LHCN-M2 (cell line): ENCODE data around the gene DYNC2I2. TPM values are rescaled to one million over a fixed set of nuclear protein-coding genes. Genes with fewer than 3 reads are reported as not detected.
"Not testable (repeated sequence)": the region's sequence is repeated elsewhere in the genome, so short reads cannot be mapped to it uniquely, and the experiment has no call there.

ENCODE experiments used
- DNase-seq: peaks from one replicate; pipeline ENCODE4 v3.0.0-alpha.2; 2012; ENCODE audit warnings: low read depth
- total RNA-seq: library from RNA; depleted of rRNA; stranded (reverse); fragments of >200 nt; gene quantifications from 2 replicates; pipeline ENCODE4 v1.2.3, GENCODE V29; 2014

The DYNC2I2 gene
- total RNA-seq, 1 experiment from 2014 or later = 162 TPM

DNA sequence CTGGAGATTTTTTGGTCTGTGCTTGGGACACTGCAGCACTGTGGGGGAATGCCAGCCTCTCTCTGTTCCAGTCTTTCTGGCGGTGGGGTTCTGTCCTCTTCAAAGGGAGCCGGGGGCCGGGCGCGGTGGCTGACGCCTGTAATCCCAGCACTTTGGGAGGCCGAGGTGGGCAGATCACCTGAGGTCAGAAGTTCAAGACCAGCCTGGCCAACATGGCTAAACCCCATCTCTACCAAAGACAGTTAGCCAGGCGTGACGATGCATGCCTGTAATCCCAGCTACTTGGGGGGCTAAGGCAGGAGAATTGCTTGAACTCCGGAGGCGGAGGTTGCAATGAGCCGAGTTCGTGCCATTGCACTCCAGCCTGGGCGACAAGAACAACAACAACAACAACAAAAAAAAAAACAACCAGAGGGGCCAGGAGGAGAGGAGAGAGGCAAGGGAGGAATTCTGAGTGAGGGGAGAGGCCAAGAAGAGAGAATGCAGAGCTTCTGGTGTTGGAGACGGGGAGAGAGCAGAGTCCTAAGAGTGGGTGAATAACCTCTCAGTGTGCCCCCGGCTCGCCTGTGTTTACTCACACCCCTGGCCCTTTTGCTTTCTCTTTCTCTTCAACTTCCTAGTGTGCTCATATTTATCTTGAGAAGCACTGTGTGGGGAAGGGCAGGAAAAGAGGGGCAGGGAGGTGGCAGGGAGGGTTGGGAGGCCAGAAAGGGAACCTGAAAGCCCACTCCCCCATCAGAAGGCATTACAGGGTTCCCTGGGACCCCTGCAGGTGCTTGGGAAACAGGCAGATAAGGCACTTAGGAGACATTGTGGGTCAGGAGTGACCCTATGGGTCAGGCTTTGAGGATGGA lies 29.2 kb upstream of the DYNC2I2 start:
- DNase-seq = no peak

DNA sequence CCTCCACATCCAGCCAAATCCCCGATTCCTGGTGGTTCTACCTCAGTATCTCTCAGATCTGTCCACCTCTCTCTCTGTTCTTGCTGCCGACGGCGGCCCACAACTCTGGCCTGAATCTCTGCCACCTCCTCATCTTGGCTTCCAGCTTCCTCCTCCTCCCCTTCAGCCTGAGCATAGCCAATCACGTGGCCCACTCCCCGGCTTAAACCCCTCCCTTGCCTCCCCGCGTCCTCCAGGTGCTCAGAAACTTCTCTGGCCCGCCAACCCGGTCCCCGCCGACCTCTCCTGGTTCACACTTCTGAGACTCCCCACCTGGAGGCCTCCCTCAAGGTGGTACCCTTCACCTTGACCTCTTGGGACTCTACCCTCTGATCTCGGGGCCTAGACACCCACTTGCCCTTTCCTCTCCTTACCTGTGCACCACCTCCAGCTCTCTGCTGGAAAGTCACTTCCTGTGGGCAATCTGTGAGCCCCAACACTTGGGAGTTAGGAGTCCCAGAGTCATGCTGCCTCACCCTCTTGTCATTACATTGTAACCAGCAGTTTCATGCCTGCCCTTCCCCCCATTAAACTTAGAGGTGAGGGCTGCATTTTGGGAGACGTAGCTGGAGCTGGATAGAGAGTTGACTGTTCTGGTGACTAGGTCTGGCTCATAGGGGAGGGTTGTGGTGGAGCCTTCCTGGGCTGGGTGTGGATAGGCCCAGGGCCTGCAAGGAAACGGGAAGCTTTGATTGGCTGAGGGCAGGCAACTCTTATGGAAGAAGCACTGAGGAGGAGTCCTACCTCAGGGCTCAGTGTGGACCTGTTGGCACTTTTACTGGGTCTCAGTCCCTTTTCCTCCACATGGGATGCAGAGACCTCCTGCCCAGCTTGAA lies 27.9 kb upstream of the DYNC2I2 start:
- no peak for DNase-seq

DNA sequence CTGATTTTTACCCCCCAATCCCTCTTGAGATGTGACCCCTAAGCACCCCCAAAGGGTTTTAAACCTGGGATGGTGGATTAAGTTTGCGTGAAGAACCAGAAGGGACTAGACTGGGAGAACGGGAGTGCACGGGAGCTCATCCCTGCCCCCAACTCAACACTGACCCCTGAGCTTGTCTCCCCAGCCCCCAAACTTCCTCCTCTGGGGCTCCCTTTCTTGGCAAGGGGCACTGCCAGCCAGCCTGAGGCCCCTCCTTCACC lies 27.3 kb upstream of the DYNC2I2 start:
- no peak for DNase-seq

DNA sequence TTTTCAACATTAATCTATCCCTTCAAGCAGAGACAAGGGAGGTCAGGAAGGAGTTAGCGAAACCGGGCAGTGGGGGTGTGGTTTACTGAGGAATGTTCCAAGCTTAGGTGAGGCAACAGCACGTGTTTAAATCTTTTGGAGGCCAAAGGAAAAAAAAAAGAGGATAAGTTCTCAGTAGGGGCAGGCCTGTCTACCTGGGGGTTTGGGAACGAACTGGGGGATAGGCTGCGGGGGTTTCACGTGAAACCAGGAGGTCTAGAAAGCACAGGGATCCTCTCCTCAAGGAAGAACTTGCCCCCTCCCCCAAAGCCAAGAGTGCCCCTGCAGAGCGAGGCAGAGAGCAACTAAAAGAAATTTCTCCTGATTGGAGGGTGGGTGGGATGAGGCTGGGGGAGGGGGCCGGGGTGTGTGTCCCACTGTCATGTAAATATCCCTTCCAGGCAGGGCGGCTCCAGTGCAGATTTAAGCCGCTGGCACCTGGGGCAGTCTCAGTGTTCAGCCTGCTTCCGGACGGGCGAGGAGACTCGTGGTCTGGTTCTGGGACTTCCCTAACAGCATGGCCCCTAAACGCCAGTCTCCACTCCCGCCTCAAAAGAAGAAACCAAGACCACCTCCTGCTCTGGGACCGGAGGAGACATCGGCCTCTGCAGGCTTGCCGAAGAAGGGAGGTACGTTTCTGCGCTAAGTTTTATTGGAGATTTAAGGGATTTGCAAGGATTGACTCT lies 26.9 kb upstream of the DYNC2I2 start:
- no peak for DNase-seq

DNA sequence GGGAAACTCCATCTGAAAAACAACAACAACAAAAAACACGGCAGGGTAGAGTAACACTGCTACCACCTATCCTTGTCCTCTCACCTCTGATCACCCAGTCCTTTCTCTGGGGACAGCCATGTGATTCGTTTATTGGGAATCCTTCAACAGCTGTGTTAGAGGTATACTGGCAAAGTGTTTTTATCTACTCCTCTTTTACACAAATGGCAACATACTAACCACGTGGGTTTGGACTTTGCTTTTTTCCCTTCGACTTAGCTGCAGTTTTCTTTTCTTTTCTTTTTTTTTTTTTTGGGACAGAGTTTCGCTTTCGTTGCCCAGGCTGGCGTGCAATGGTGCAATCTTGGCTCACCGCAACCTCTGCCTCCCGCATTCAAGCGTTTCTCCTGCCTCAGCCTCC lies 21.1 kb upstream of the DYNC2I2 start:
- DNase-seq = no peak

DNA sequence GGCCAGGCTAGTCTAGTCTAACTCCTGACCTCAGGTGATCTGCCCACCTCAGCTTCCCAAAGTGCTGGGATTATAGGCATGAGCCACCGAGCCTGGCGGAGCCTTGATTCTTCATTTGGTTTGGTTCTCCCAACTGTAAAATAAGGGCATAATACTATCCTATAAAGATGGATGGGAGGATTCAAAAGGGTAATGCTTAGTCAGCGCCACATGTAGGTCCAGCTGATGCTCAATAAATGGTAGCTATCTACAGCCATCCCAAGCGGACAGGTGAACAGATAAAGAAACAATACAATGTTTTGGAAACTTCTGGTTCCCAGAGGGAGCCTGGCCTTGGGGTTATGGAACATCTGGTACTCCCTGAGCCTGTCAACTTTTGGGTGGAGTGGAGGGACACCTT lies 18.7 kb upstream of the DYNC2I2 start:
- no peak for DNase-seq

DNA sequence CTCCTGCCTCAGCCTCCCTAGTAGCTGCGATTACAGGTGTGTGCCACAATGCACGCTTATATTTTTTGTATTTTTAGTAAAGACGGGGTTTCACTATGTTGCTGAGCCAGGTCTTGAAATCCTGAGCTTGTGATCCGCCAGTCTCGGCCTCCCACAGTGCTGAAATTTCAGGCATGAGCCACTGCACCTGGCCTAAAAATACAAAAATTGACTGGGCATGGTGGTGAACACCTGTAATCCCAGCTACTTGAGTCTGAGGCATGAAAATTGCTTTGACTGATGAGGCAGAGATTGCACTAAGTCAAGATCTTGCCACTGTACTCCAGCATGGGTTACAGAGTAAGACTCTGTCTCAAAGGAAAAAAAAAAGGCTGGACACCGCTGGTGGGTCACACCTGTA lies 13.1 kb upstream of the DYNC2I2 start:
- no peak for DNase-seq

DNA sequence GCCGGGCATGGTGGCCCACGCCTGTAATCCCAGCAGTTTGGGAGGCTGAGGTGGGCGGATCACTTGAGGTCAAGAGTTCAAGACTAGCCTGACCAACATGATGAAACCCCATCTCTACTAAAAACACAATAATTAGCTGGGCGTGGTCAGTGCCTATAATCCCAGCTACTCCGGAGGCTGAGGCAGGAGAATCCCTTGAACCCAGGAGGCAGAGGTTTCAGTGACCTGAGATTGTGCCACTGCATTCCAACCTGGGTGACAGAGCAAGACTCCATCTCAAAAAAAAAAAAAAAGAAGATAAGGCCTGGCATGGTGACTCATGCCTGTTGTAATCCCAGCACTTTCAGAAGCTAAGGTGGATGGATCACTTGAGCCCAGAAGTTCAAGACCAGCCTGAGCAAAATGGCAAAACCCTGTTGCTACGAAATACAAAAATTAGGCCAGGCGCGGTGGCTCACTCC lies 9.9 kb upstream of the DYNC2I2 start:
- not testable (repeated sequence) for DNase-seq

DNA sequence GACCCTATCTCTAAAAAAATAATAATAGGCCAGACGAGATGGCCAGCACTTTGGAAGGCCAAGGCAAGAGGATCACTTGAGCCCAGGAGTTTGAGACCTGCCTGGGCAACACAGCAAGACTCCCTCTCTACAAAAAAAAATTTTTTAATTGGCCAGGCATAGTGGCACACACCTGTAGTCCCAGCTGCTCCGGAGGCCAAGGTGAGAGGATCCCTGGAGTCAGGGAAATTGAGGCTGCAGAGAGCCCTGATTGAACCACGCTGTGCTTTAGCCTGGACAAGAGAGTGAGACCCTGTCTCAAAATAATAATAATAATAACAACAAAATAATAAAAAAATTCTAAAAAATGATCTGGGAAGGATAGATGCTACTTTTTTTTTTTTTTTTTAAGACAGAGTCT lies 1.1 kb upstream of the DYNC2I2 start:
- DNase-seq = no peak

DNA sequence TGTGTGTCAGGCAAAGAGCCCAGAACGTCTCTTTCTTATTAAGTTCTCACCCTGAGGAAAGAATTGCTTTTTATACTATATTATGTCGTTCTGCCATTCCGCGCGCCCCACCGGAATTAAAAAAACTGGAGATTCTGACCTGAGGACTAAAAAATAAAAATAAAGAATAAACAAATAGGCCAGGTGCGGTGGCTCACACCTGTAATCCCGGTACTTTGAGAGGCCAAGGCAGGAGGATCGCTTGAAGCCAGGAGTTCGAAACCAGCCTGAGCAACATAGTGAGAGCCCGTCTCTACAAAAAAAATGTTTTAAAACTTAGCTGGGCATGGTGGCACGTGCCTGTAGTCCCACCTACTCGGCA lies 677 bp upstream of the DYNC2I2 start:
- no peak for DNase-seq

DNA sequence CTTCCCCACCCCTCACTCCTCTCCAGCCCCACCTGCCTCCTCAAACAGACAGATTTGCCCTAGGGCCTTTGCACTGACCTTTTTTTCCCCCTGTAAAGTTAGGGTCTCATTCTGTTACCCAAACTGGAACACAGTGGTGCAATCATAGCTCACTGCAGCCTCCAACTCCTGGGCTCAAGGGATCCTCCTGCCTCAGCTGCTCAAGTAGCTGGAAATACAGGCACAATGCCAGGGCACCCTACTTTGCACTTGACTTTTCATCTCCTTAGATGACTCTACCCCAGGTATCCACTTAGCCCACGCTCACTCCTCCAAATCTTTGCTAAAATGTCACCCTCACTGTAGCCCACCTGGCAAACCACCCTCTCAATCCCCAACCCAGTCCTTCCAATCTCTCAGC lies 2.2 kb downstream of the DYNC2I2 start:
- DNase-seq = no peak

DNA sequence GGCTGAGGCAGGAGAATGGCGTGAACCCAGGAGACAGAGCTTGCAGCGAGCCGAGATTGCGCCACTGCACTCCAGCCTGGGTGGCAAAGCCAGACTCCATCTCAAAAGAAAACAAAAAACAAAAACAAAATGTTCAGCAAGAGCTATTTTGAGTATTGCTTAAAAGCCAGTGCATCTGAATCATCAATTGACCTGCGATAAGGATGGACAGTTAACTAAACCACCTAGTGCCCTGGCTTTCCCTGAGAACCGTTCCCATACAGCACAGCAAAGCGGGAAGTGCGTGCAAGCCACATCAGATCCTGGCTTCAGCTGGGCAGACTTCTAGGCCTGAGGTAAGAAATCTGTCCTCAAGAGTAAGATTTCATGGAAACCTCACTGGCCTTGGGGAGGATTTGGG lies 2.7 kb downstream of the DYNC2I2 start:
- DNase-seq = no peak

DNA sequence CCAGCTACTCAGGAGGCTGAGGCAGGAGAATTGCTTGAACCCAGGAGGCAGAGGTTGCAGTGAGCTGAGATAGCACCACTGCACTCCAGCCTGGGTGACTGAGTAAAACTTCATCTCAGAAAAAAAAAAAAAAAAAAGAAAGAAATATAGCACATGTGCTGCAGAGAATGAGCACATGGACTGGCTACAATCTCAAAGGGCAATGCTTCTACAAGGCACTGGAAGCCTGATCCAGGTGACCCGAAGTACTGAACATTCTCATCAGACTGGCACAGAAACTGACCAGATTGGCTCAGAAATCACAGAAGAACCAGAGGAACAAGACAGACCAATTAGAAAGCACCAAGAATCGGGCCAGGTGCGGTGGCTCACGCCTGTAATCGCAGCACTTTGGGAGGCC lies 4.8 kb downstream of the DYNC2I2 start:
- no peak for DNase-seq

DNA sequence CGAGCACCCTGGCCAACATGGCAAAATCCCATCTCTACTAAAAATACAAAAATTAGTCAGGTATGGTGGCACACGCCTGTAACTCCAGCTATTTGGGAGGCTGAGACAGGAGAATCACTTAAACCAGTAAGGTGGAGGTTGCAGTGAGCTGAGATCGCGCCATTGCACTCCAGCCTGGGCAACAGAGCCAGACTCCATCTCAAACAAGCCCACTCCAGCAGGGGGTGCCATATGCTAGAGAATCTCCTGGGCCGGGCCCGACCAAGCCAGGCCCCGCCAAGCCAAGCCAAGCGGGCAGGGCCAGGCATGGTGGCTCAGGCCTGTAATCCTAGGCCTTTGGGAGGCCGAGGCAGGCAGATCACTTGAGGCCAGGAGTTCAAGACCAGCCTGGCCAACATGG lies 8.4 kb downstream of the DYNC2I2 start:
- DNase-seq = not testable (repeated sequence)

DNA sequence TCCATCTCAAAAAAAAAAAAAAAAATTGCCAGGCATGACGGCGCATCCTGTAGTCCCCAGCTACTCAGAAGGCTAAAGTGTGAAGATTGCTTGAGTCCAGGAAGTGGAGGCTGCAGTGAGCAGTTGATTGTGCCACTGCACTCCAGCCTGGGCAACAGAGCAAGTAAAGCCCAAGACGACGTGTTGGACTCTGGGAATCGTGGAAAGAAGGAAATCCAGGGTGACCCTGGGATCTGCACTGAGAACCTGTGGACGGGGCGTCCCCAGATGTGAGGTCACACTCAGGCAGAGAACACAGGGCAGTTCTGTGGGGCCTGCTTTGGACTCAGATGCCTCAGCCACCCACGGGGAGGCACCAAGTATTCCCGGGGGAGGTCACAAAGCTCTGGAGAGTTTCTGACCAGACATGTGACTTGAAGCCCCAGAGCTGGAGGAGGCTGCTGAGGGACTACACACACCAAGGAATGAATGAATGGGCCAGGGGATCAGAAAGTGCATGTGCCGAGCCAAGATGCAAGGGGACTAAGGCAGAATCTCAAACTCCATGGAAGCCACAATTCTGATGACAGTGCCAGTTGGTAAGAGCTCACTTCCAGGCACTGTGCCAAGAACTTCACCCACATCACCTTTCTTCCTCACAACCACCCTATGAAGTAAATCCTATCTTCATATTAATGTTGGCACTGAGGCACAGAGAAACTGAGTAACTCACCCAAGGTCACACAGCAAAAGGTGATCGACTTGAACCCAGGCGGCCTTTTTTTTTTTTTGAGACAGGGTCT lies 12.9 kb downstream of the DYNC2I2 start:
- no peak for DNase-seq

DNA sequence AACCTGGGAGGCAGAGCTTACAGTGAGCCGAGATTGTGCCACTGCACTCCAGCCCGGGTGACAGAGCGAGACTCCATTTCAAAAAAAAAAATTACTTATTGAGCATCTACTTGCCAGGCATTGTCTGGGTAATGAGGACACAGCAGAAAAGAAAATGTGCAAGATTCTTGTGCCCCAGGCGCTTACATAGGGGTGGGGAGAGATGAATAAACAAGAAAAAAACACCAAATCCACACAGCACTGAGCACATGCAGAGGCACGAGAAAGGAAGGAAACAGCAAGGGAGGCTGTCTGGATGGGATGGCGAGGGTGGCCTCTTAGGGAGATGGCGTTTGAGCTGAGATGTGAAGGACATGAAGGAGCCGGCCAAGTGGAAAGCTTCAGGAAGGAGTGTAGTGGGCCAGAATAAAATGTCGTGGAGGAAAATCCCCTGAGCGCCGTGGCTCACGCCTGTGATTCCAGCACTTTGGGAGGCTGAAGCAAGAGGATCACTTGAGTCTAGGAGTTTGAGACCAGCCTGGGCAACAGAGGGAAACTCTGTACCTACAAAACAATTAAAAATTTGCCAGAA lies 13.9 kb downstream of the DYNC2I2 start:
- DNase-seq = no peak

DNA sequence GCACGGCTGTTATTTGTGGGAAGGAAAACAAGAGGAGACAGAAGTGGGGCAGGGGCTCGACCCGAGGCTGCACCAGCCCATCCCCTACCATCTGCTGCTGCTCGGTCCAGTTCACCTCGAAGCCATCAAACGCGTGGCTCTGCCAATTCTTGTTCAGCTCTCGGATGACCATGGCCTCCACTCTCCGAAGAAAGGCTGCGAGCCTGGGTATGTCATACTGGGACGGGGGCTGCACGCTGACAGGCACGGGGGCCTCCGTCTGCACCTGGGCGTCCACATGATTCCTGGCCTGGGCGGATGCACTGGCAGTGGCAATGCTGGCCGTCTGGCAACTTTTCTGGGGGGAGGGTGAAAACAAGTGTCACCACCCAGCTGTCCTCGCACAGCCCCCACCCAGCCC lies 16.0 kb downstream of the DYNC2I2 start:
- DNase-seq = no peak

DNA sequence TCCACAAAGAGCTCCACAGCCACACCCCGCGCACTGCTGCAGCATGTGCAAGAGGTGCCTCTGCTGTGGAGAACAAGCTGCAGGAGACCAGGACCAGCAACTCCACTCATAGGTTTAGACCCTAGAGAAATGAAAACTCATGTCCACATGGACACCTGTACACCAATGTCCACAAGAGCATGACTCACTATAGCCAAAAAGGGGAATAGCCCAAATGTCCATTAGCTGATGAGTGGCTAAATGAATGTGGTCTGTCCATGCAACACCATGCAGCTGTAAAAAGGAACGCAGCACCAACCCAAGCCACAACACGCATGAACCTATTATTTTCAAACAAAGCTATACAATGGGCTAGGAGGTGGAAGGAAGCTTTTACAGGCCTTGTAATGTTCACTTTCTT lies 18.1 kb downstream of the DYNC2I2 start:
- no peak for DNase-seq

DNA sequence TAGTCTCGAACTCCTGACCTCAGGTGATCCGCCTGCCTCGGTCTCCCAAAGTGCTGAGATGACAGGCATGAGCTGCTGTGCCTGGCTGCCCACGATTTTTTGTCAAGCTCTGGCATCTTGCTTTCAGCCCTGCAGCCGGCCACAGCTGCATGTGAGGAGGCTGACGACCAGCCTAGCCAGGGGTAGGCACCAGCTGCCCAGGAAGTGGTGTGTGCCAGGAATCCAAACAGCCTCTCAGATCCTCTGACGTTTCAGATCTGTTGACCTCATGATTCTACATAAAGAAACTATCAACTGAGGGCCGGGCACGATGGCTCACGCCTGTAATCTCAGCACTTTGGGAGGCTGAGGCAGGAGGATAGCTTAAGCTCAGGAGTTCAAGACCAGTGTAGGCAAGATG lies 19.0 kb downstream of the DYNC2I2 start:
- DNase-seq = peak; percentile 96

DNA sequence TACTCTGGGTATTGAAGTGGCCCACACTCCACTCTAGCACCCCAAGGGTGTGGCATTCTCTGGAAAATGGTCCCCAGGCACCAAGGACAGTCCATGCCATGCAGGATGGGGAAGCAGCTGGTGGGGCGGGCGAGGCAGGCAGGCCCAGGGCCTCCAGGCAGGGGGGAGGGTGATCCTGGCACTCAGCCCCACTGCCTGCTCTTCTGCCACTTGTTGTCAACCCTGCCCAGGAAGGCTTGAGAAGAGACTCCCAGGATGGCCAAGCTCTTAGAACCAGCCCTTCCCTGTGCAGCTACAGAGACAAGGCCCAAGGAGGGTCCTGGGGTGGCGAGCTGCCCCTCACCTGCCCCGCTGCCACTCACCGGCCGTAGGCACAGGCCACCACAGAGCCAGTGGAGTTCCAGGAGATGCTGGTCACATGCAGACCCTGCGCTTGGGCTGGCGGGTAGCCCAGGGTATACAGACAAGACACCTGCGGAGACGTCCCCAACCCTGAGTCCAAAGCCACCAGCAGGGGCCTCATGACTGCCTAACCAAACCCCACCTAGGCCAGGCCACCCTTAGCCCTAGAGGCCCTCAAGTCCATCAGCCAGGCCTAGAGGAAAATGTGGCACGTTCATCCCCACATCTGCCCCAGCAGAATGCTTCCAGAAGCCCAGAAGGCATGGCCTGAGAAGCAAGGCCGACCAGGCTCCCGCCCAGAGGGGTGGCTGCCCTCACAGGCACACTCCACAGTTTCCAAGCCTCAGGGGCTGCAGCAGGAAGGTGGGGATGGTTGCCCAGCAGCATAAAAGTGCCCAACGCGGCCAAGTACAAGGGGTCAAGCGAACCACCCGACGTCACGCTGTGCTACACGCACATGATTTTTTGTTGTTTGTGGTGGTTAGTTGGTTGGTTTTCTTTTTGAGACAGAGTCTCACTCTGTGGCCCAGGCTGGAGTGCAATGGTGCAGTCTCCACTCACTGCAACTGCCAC lies 19.8 kb downstream of the DYNC2I2 start:
- peak; percentile 35 for DNase-seq
